Measurements from ENCODE around the gene TOP2A. TPM values are rescaled to one million over a fixed set of nuclear protein-coding genes. Genes with fewer than 3 reads are reported as not detected.
A peak's percentile ranks its signal among the peaks of the same experiment; 100 is the strongest.
"Not testable (repeated sequence)": the region's sequence is repeated elsewhere in the genome, so short reads cannot be mapped to it uniquely, and the experiment has no call there.

Gene TOP2A
- total RNA-seq, 3 donors from 2014 or later, result 2.0 to 6.4 (median 2.5) TPM

DNA sequence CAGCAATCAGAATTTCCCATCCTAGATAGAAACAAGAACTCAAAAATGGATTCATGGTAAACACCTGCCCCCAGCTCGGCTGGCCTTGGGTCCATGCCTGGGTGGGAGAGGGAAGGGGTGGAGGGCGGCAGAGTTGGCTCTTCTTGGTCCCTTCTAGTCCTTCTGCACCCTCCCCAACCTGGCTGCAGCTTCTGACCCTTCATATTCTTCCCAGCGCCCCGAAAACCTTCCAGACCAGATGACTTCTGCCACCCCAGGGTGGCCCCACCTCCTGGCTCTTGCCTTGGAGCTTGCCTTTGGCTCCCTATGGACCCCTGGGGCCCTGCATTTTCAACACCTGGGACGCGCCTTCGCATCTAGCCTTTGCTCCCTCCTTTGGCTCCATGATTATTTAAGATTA is 47.8 kb downstream of the TOP2A start:
- no peaks in the 10 kb centered on the region for H3K36me3 ChIP-seq
- TF ChIP-seq POLR2A (IDR thresholded peaks at IDR 0.05), result no peak
- no peak for TF ChIP-seq POLR2AphosphoS5 (IDR thresholded peaks at IDR 0.05)
- TF ChIP-seq, protein P1, sequence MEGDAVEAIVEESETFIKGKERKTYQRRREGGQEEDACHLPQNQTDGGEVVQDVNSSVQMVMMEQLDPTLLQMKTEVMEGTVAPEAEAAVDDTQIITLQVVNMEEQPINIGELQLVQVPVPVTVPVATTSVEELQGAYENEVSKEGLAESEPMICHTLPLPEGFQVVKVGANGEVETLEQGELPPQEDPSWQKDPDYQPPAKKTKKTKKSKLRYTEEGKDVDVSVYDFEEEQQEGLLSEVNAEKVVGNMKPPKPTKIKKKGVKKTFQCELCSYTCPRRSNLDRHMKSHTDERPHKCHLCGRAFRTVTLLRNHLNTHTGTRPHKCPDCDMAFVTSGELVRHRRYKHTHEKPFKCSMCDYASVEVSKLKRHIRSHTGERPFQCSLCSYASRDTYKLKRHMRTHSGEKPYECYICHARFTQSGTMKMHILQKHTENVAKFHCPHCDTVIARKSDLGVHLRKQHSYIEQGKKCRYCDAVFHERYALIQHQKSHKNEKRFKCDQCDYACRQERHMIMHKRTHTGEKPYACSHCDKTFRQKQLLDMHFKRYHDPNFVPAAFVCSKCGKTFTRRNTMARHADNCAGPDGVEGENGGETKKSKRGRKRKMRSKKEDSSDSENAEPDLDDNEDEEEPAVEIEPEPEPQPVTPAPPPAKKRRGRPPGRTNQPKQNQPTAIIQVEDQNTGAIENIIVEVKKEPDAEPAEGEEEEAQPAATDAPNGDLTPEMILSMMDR (IDR thresholded peaks at IDR 0.05), result no peak
- no peak overlapping the region for H3K4me3 ChIP-seq
- H3K4me1 ChIP-seq, result no peaks in the 10 kb centered on the region
- H3K27ac ChIP-seq, result no peak overlapping the region
- DNase-seq (ENCODE audit: low spot score in 2 of 2), result no peak
- H3K9me3 ChIP-seq, result no peaks in the 10 kb centered on the region
- intact Hi-C loops (cut with DNase I; ENCODE audit: low total_unique reads), result loop anchor here (5.0 kb wide), 1 partner anchor 627 kb away; the partner anchor contains the start of gene KRTAP3-2
- no peaks in the 10 kb centered on the region for H3K27me3 ChIP-seq

GRCh38 chr17:40367728-40368127 is 50.0 kb downstream of the TOP2A start:
- H3K27ac ChIP-seq; H3K4me3 ChIP-seq; H3K27me3 ChIP-seq; H3K4me1 ChIP-seq; DNase-seq (ENCODE audit: low spot score in 2 of 2); H3K36me3 ChIP-seq; H3K9me3 ChIP-seq: not testable (repeated sequence)
- intact Hi-C loops (cut with DNase I; ENCODE audit: low total_unique reads), result loop anchor here (5.0 kb wide), 1 partner anchor 630 kb away; the partner anchor contains the start of gene KRTAP3-2

DNA sequence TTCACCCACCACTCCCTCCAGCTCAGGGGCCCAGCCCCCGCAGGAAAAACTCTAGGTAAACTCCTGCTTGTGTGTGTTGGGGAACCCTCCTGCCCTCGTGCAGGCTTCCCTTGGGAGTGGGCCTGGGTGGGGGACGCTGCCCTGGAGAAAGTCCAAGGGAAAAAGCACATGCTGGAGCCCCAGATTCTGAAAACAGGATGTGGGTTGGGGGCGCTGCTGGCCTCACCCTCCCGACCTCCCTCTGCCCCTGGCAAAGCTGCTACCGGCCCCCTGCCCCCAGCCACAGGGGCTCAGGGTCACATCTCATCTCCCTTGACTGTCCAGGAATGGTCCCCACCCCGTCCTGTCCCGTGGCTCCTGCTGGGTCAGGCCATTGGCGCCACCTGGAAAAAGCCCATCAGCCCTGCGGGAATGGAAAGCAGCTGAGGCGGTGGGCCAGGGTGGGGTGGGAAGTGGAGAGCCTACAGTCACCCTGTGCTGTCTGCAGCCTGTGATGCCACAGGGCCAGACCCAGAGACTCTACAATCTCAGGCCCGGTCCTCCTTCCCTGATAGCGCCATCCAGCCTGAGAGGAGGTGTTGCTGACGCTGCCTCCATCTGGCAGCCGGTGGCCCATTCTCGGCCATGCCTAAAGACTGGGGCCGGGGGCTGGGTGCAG is 50.7 kb downstream of the TOP2A start:
- intact Hi-C loops (cut with DNase I; ENCODE audit: low total_unique reads), result loop anchor here (5.0 kb wide), 1 partner anchor 630 kb away; the partner anchor contains the start of gene KRTAP3-2
- H3K36me3 ChIP-seq, result no peaks in the 10 kb centered on the region
- TF ChIP-seq POLR2A (IDR thresholded peaks at IDR 0.05) (no peak), POLR2AphosphoS5 (IDR thresholded peaks at IDR 0.05) (no peak)
- TF ChIP-seq, protein P1 (IDR thresholded peaks at IDR 0.05), result no peak

GRCh38 chr17:40366076-40366860 is 51.4 kb downstream of the TOP2A start:
- intact Hi-C loops (cut with DNase I; ENCODE audit: low total_unique reads), result loop anchor here (5.0 kb wide), 1 partner anchor 631 kb away; the partner anchor contains the start of gene KRTAP3-2
- Histone ChIP-seq H3K27ac (no peak overlapping the region), H3K4me1 (peaks cover 0 to 7% of the 10 kb centered on the region in 2 donors), H3K27me3 (no peaks in the 10 kb centered on the region), H3K36me3 (no peaks in the 10 kb centered on the region), H3K9me3 (no peaks in the 10 kb centered on the region), H3K4me3 (no peak overlapping the region)
- TF ChIP-seq, protein P1 (IDR thresholded peaks at IDR 0.05), result no peak
- no peak for TF ChIP-seq POLR2A (IDR thresholded peaks at IDR 0.05)
- TF ChIP-seq POLR2AphosphoS5 (IDR thresholded peaks at IDR 0.05), result no peak
- no peak for DNase-seq (ENCODE audit: low spot score in 2 of 2)

More for the DNA sequence above, 50.7 kb downstream of the TOP2A start:
- no peaks in the 10 kb centered on the region for H3K9me3 ChIP-seq
- no peak for DNase-seq (ENCODE audit: low spot score in 2 of 2)
- no peaks in the 10 kb centered on the region for H3K27me3 ChIP-seq
- no peak overlapping the region for H3K4me3 ChIP-seq
- H3K4me1 ChIP-seq, result peaks cover 0 to 7% of the 10 kb centered on the region in 2 donors
- no peak overlapping the region for H3K27ac ChIP-seq

- Histone ChIP-seq H3K27me3 (no peaks in the 10 kb centered on the region), H3K27ac (no peak overlapping the region), H3K36me3 (no peaks in the 10 kb centered on the region), H3K9me3 (no peaks in the 10 kb centered on the region), H3K4me1 (peaks cover 0 to 7% of the 10 kb centered on the region in 2 donors), H3K4me3 (peak overlapping the region in 1 of 3 donors; percentile 88)
- intact Hi-C loops (cut with DNase I; ENCODE audit: low total_unique reads), result loop anchor here (5.0 kb wide), 1 partner anchor 632 kb away; the partner anchor contains the start of gene KRTAP3-2
- TF ChIP-seq POLR2A (IDR thresholded peaks at IDR 0.05), result no peak
- TF ChIP-seq, protein P1 (IDR thresholded peaks at IDR 0.05), result no peak
- TF ChIP-seq POLR2AphosphoS5 (IDR thresholded peaks at IDR 0.05), result no peak
- no peak for DNase-seq (ENCODE audit: low spot score in 2 of 2)
Measured at GRCh38 chr17:40364906-40365305, 52.8 kb downstream of the TOP2A start.
